HAP-1 (cell line): ENCODE measurements around the gene CLIC2.
"Not testable (repeated sequence)": the region's sequence is repeated elsewhere in the genome, so short reads cannot be mapped to it uniquely, and the experiment has no call there.

Source experiments
- DNase-seq, 2 experiments: peaks; one replicate each; pipeline ENCODE4 v3.0.0-alpha.2; 2016 to 2020; ENCODE audit warnings: low spot score in 2 of 2
- H3K27me3 ChIP-seq: fragments of 250-450 bp; sonication (Bioruptor Pico); 2 replicates; pipeline ENCODE4 v1.5.1; 2020; ENCODE audit warnings: low read depth, mild to moderate bottlenecking, moderate library complexity
- H3K36me3 ChIP-seq: fragments of 250-450 bp; sonication (Bioruptor Pico); replicated peaks from 2 replicates; pipeline ENCODE4 v1.5.1; 2020; ENCODE audit warnings: mild to moderate bottlenecking
- H3K4me1 ChIP-seq: fragments of 250-450 bp; sonication (Bioruptor Pico); 2 replicates; pipeline ENCODE4 v1.5.1; 2020; ENCODE audit warnings: mild to moderate bottlenecking
- H3K4me3 ChIP-seq: fragments of 250-450 bp; sonication (Bioruptor Pico); 2 replicates; pipeline ENCODE4 v1.5.1; 2020; ENCODE audit warnings: mild to moderate bottlenecking, moderate library complexity
- H3K9me3 ChIP-seq: fragments of 250-450 bp; sonication (Bioruptor Pico); 2 replicates; pipeline ENCODE4 v1.5.1; 2020; ENCODE audit warnings: mild to moderate bottlenecking, moderate library complexity
- in situ Hi-C: fragments of 300-500 bp; cut with MboI; formaldehyde crosslinking; loops from 3 replicates; pipeline ENCODE4 v1.14.3; 2020; ENCODE audit warnings: low sequenced_read_pairs, inconsistent platforms, mixed read lengths

CLIC2 gene

GRCh38 chrX:155334486-155335336 is at the start of gene CLIC2:
Gene CLIC2, minus strand, starts transcription at chrX:155334614. Its CDS starts 187 bp downstream, at chrX:155334427.
- DNase-seq, result no peak
- H3K4me1 ChIP-seq, result no peaks in the 10 kb centered on the region
- no peaks in the 10 kb centered on the region for H3K27me3 ChIP-seq
- H3K9me3 ChIP-seq, result no peaks in the 10 kb centered on the region
- H3K4me3 ChIP-seq, result no peak within 1 kb of the TSS
- no peaks in the 10 kb centered on the region for H3K36me3 ChIP-seq
- in situ Hi-C loops, result no loop called here

- in situ Hi-C loops, H3K9me3 ChIP-seq, H3K4me3 ChIP-seq, DNase-seq, H3K36me3 ChIP-seq, H3K27me3 ChIP-seq, H3K4me1 ChIP-seq: not testable (repeated sequence)
These were observed 48.1 kb upstream of the CLIC2 start for GRCh38 chrX:155382529-155382967.

- H3K36me3 ChIP-seq, in situ Hi-C loops, H3K4me1 ChIP-seq, H3K9me3 ChIP-seq, DNase-seq, H3K4me3 ChIP-seq, H3K27me3 ChIP-seq: not testable (repeated sequence)
These were observed 47.6 kb upstream of the CLIC2 start, which contains the start of gene F8A2 for GRCh38 chrX:155381843-155382528. Gene F8A2, plus strand, starts transcription at chrX:155382095. Its CDS starts 20 bp downstream, at chrX:155382115.

- H3K27me3 ChIP-seq, in situ Hi-C loops, H3K9me3 ChIP-seq, DNase-seq, H3K4me3 ChIP-seq, H3K36me3 ChIP-seq, H3K4me1 ChIP-seq: not testable (repeated sequence)
These were observed 45.4 kb upstream of the CLIC2 start for GRCh38 chrX:155379802-155380201.

GRCh38 chrX:155373777-155374458 is 39.5 kb upstream of the CLIC2 start:
- DNase-seq, H3K36me3 ChIP-seq, H3K27me3 ChIP-seq, H3K9me3 ChIP-seq, in situ Hi-C loops, H3K4me1 ChIP-seq, H3K4me3 ChIP-seq: not testable (repeated sequence)

- H3K27me3 ChIP-seq, DNase-seq, H3K9me3 ChIP-seq, H3K4me3 ChIP-seq, H3K36me3 ChIP-seq, H3K4me1 ChIP-seq, in situ Hi-C loops: not testable (repeated sequence)
These were observed 29.3 kb upstream of the CLIC2 start for GRCh38 chrX:155363712-155364111.

- H3K4me3 ChIP-seq, H3K4me1 ChIP-seq, H3K9me3 ChIP-seq, in situ Hi-C loops, DNase-seq, H3K36me3 ChIP-seq, H3K27me3 ChIP-seq: not testable (repeated sequence)
These were observed 15.0 kb upstream of the CLIC2 start for GRCh38 chrX:155349448-155349847.

GRCh38 chrX:155345689-155346088 is 11.3 kb upstream of the CLIC2 start:
- in situ Hi-C loops, H3K36me3 ChIP-seq, H3K27me3 ChIP-seq, DNase-seq, H3K9me3 ChIP-seq, H3K4me3 ChIP-seq, H3K4me1 ChIP-seq: not testable (repeated sequence)

- H3K27me3 ChIP-seq, H3K4me1 ChIP-seq, H3K36me3 ChIP-seq, DNase-seq, H3K9me3 ChIP-seq, H3K4me3 ChIP-seq, in situ Hi-C loops: not testable (repeated sequence)
These were observed 911 bp upstream of the CLIC2 start for GRCh38 chrX:155335337-155335712.

GRCh38 chrX:155333544-155334100 is 792 bp downstream of the CLIC2 start:
- H3K4me3 ChIP-seq, result no peak overlapping the region
- in situ Hi-C loops, result no loop called here
- no peaks in the 10 kb centered on the region for H3K9me3 ChIP-seq
- no peaks in the 10 kb centered on the region for H3K36me3 ChIP-seq
- H3K4me1 ChIP-seq, result no peaks in the 10 kb centered on the region
- H3K27me3 ChIP-seq, result no peaks in the 10 kb centered on the region
- DNase-seq, result no peak

GRCh38 chrX:155330992-155331391 is 3.4 kb downstream of the CLIC2 start:
- in situ Hi-C loops, result no loop called here
- no peaks in the 10 kb centered on the region for H3K4me1 ChIP-seq
- DNase-seq, result no peak
- no peaks in the 10 kb centered on the region for H3K9me3 ChIP-seq
- H3K4me3 ChIP-seq, result no peak overlapping the region
- no peaks in the 10 kb centered on the region for H3K27me3 ChIP-seq
- H3K36me3 ChIP-seq, result no peaks in the 10 kb centered on the region

- Histone ChIP-seq H3K9me3 (no peaks in the 10 kb centered on the region), H3K36me3 (no peaks in the 10 kb centered on the region), H3K27me3 (no peaks in the 10 kb centered on the region), H3K4me3 (no peak overlapping the region), H3K4me1 (no peaks in the 10 kb centered on the region)
- in situ Hi-C loops, result no loop called here
- DNase-seq, result no peak
These were observed 5.1 kb downstream of the CLIC2 start for GRCh38 chrX:155329293-155329692.

GRCh38 chrX:155326610-155327009 is 7.8 kb downstream of the CLIC2 start:
- in situ Hi-C loops, result no loop called here
- no peaks in the 10 kb centered on the region for H3K36me3 ChIP-seq
- no peaks in the 10 kb centered on the region for H3K27me3 ChIP-seq
- H3K4me3 ChIP-seq, result no peak overlapping the region
- no peak for DNase-seq
- no peaks in the 10 kb centered on the region for H3K4me1 ChIP-seq
- no peaks in the 10 kb centered on the region for H3K9me3 ChIP-seq

GRCh38 chrX:155314260-155314659 is 20.2 kb downstream of the CLIC2 start:
- H3K9me3 ChIP-seq, result peaks cover 3% of the 10 kb centered on the region
- H3K36me3 ChIP-seq, result no peaks in the 10 kb centered on the region
- H3K4me3 ChIP-seq, result no peak overlapping the region
- no peaks in the 10 kb centered on the region for H3K27me3 ChIP-seq
- H3K4me1 ChIP-seq, result no peaks in the 10 kb centered on the region; the same call in 1 of the 2 replicates
- no peak for DNase-seq
- in situ Hi-C loops, result no loop called here
